Omental fat pad (tissue), 4 donors: ENCODE measurements around the gene LRRIQ1. TPM values are rescaled to one million over a fixed set of nuclear protein-coding genes. Genes with fewer than 3 reads are reported as not detected.
"Not testable (repeated sequence)": the region's sequence is repeated elsewhere in the genome, so short reads cannot be mapped to it uniquely, and the experiment has no call there.

Source experiments
- ATAC-seq: fragments of 150-250 bp; one replicate; pipeline ENCODE4 v1.9.1; 2016; ENCODE audit warnings: mild to moderate bottlenecking, moderate library complexity; ENCODE audit not compliant: low FRiP score
- DNase-seq: peaks from one replicate; pipeline ENCODE4 v3.0.0-alpha.2; 2019; ENCODE audit warnings: low spot score
- total RNA-seq, 4 donors: library from RNA; depleted of rRNA; stranded (reverse); fragments of >200 nt; gene quantifications; one replicate each; pipeline ENCODE4 v1.1.0, GENCODE V29; 2016
- TF ChIP-seq, protein P1 (sequence below), 3 donors: fragments of 450-650 bp; IDR thresholded peaks; one replicate each; pipeline ENCODE4 v1.5.1; 2016 to 2017; ENCODE audit warnings: antibody characterized with exemption in 3 of 3, mild to moderate bottlenecking in 3 of 3, moderate library complexity in 2 of 3

LRRIQ1 gene
- total RNA-seq, 4 donors from 2014 or later = 0.13 to 1.4 TPM; not detected in 2

DNA sequence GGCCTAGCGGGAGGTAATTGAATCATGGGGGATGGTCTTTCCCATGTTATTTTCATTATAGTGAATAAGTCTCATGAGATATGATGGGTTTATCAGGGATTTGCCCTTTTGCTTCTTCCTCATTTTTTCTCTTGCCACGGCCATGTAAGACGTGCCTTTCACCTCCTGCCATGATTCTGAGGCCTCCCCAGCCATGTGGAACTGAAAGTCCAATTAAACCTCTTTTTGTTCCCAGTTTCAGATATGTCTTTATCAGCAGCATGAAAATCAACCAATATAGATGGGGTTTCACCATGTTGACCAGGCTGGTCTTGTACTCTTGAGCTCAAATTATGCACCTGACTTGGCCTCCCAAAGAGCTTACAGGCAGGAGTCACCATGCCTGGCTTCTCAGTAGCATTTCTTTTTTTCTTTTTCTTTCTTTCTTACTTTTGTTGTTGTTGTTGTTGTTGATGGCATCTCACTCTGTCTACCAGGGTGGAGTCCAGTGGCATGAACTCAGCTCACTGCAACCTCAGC lies 33.3 kb upstream of the LRRIQ1 start:
- DNase-seq = no peak
- no peak for ATAC-seq
- TF ChIP-seq, protein P1, sequence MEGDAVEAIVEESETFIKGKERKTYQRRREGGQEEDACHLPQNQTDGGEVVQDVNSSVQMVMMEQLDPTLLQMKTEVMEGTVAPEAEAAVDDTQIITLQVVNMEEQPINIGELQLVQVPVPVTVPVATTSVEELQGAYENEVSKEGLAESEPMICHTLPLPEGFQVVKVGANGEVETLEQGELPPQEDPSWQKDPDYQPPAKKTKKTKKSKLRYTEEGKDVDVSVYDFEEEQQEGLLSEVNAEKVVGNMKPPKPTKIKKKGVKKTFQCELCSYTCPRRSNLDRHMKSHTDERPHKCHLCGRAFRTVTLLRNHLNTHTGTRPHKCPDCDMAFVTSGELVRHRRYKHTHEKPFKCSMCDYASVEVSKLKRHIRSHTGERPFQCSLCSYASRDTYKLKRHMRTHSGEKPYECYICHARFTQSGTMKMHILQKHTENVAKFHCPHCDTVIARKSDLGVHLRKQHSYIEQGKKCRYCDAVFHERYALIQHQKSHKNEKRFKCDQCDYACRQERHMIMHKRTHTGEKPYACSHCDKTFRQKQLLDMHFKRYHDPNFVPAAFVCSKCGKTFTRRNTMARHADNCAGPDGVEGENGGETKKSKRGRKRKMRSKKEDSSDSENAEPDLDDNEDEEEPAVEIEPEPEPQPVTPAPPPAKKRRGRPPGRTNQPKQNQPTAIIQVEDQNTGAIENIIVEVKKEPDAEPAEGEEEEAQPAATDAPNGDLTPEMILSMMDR (IDR thresholded peaks at IDR 0.05) = no peak

DNA sequence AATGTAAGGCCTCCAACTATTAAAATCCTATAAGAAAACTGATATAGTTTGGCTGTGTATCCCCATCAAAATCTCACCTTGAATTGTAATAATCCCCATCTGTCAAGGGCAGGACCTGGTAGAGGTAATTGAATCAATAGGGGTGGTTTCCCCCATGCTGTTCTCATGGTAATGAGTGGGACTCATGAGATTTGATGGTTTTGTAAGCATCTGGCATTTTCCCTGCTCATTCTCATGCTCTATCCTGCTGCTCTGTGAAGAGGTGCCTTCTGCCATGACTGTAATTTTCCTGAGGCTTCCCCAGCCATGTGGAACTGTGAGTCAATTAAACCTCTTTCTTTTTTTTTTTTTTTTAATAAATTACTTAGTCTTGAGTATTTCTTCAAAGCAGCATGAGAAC lies 31.9 kb upstream of the LRRIQ1 start:
- TF ChIP-seq, protein P1 (IDR thresholded peaks at IDR 0.05) = no peak
- DNase-seq = no peak
- no peak for ATAC-seq

DNA sequence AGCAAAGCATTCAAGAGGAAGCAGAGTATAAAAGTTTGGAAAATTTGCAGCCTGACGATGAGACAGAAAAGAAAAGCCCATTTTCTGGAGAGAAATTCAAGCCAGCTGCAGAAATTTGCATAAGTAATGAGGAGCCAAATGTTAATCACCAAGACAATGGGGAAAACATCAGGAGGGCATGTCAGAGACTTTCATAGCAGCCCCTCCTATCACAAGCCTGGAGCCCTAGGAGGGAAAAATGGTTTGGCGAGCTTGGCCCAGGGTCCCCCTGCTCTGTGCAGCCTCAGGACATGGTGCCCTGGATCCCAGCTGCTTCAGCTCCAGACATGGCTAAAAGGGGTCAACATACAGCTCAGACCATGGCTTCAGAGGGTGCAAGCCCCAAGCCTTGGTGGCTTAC lies 31.1 kb upstream of the LRRIQ1 start:
- DNase-seq, ATAC-seq: not testable (repeated sequence)

DNA sequence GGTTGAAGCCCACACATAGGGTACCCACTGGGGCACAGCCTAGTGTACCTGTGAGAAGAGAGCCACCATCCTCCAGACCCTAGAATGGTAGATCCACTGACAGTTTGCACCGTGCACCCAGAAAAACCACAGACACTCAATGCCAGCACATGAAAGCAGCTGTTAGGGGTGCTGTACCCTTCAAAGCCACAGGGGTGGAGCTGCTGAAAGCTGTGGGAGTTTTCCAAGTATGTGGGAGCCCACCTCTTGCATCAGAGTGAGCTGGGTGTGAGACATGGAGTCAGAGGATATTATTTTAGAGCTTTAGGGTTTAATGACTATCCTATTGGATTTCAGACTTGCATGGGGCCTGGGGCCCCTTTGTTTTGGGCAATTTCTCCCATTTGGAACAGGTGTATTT lies 30.5 kb upstream of the LRRIQ1 start:
- TF ChIP-seq, protein P1 (IDR thresholded peaks at IDR 0.05) = no peak
- no peak for DNase-seq
- ATAC-seq = no peak

DNA sequence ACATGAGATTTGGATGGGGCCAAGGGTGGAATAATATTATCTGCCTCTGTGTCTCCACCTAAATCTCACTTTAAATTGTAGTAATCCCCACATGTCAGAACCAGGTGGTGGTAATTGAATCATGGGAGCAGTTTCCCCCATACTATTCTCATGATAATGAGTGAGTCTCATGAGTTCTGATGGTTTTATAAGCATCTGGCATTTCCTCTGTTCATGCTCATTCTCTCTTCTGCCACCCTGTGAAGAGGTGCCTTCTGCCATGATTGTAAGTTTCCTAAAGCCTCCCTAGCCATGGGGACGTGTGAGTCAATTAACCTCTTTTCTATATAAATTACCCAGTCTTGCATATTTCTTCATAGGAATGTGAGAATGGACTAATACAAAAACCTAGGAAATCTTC lies 29.9 kb upstream of the LRRIQ1 start:
- ATAC-seq = no peak
- no peak for DNase-seq
- TF ChIP-seq, protein P1 (IDR thresholded peaks at IDR 0.05) = no peak

DNA sequence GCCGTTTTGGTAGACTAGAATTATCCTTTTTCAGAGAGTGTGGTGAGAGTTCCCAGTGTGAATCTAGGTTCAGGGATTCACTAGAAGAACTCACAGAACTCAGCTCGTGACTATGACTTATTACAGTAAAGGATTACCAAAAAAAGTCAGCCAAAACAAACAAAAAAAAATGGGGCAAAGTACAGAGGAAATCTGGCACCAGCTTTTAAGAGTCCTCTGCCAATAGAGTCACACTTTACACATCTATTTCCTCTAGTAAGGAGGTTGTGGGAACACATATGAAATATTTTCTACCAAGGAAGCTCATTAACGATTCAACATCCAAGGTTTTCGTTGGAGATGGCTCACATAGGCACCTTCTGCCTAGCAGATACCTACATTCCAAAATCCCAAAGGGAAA lies 28.3 kb upstream of the LRRIQ1 start:
- ATAC-seq (no peak), DNase-seq (no peak)
- TF ChIP-seq, protein P1 (IDR thresholded peaks at IDR 0.05) = no peak

DNA sequence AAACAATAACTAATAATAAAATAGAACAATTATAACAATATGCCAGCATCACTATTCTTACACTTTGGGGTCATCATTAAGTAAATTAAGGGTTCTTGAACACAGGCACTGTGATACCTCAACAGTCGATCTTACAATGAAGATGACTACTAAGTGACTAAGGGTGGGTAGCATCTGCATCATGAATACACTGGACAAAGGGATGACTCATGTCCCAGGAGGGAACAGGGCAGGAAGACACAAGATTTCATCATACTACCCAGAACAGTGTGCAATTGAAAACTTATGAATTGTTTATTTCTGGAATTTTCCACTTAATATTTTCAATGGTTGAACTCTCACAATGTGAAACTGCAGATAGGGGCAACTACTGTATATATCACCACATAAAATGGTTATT lies 19.7 kb upstream of the LRRIQ1 start:
- TF ChIP-seq, protein P1 (IDR thresholded peaks at IDR 0.05) = no peak
- no peak for ATAC-seq

DNA sequence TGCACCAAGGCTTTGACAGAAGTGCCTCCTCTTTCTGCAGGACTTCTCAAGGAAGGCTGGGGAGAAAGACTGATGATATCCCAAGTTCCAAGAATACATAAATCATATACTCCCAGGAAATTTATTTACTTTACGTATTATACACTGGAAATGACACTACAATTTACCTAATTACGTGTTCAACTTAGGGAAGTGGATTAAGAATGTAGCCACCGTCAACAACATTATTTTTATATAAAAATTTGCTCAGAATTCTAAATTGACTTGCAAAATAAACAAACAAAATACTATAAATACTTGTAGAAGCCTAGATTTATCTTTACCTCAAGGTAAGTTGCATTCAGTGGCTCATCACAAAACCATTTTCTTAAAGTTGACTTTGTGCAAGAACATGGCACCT lies 19.0 kb upstream of the LRRIQ1 start:
- ATAC-seq = no peak
- DNase-seq = no peak
- TF ChIP-seq, protein P1 (IDR thresholded peaks at IDR 0.05) = no peak

More for the DNA sequence above, 19.7 kb upstream of the LRRIQ1 start:
- no peak for DNase-seq
